H9 (cell line): ENCODE measurements around the gene AP3S1. TPM values are rescaled to one million over a fixed set of nuclear protein-coding genes. Genes with fewer than 3 reads are reported as not detected.
"Not testable (repeated sequence)": the region's sequence is repeated elsewhere in the genome, so short reads cannot be mapped to it uniquely, and the experiment has no call there.

Experiments used
- DNase-seq: peaks from one replicate; pipeline ENCODE4 v3.0.0-alpha.2; 2017
- H2AFZ ChIP-seq: one replicate; pipeline ENCODE4 v1.6.1; 2013; ENCODE audit warnings: mild to moderate bottlenecking, low read length, control low read depth, moderate library complexity
- H2AK5ac ChIP-seq: 2 replicates; pipeline ENCODE4 v1.6.1; 2013; ENCODE audit warnings: low read length, control low read depth, mixed read lengths; ENCODE audit not compliant: insufficient read length
- H2BK120ac ChIP-seq: one replicate; pipeline ENCODE4 v1.6.1; 2013; ENCODE audit warnings: low read depth, mild to moderate bottlenecking, low read length, control low read depth, inconsistent platforms; ENCODE audit not compliant: poor library complexity, severe bottlenecking
- H2BK12ac ChIP-seq: 2 replicates; pipeline ENCODE4 v1.6.1; 2013; ENCODE audit warnings: low read length, control low read depth, mixed read lengths, low read depth; ENCODE audit not compliant: insufficient read length
- H2BK15ac ChIP-seq: 2 replicates; pipeline ENCODE4 v1.6.1; 2013; ENCODE audit warnings: low read depth, low read length, control low read depth
- H2BK20ac ChIP-seq: one replicate; pipeline ENCODE4 v1.6.1; 2013; ENCODE audit warnings: low read depth, mild to moderate bottlenecking, low read length, control low read depth, inconsistent platforms; ENCODE audit not compliant: poor library complexity, severe bottlenecking
- H2BK5ac ChIP-seq: 2 replicates; pipeline ENCODE4 v1.6.1; 2013; ENCODE audit warnings: low read length, control low read depth, mixed read lengths; ENCODE audit not compliant: insufficient read length
- H3K14ac ChIP-seq: 2 replicates; pipeline ENCODE4 v1.6.1; 2013; ENCODE audit warnings: low read length, control low read depth; ENCODE audit not compliant: insufficient read depth
- H3K18ac ChIP-seq: 2 replicates; pipeline ENCODE4 v1.6.1; 2013; ENCODE audit warnings: low read depth, mild to moderate bottlenecking, mixed read lengths, low read length, control low read depth; ENCODE audit not compliant: insufficient read length
- H3K23ac ChIP-seq: 2 replicates; pipeline ENCODE4 v1.6.1; 2013; ENCODE audit warnings: low read length, control low read depth, mixed read lengths, low read depth; ENCODE audit not compliant: insufficient read length
- H3K23me2 ChIP-seq: 2 replicates; pipeline ENCODE4 v1.6.1; 2013; ENCODE audit warnings: low read depth, mild to moderate bottlenecking, mixed read lengths, low read length, control low read depth; ENCODE audit not compliant: insufficient read length, poor library complexity, severe bottlenecking
- H3K27ac ChIP-seq: 2 replicates; pipeline ENCODE4 v1.5.1; 2013; ENCODE audit warnings: low read length, control low read depth, mixed read lengths, low read depth; ENCODE audit not compliant: insufficient read length
- H3K27me3 ChIP-seq: 2 replicates; pipeline ENCODE4 v1.6.1; 2013; ENCODE audit warnings: low read length, control low read depth, inconsistent platforms; ENCODE audit not compliant: insufficient read depth
- H3K4ac ChIP-seq: 2 replicates; pipeline ENCODE4 v1.6.1; 2013; ENCODE audit warnings: low read depth, mild to moderate bottlenecking, control low read depth, inconsistent platforms, low read length, moderate library complexity
- H3K4me1 ChIP-seq: 2 replicates; pipeline ENCODE4 v1.6.1; 2013; ENCODE audit warnings: low read length, control low read depth, inconsistent platforms; ENCODE audit not compliant: insufficient read depth
- H3K4me2 ChIP-seq: 2 replicates; pipeline ENCODE4 v1.6.1; 2013; ENCODE audit warnings: low read length, control low read depth, mixed read lengths; ENCODE audit not compliant: insufficient read length, insufficient read depth
- H3K56ac ChIP-seq: 2 replicates; pipeline ENCODE4 v1.6.1; 2013; ENCODE audit warnings: low read depth, mild to moderate bottlenecking, mixed read lengths, low read length, control low read depth; ENCODE audit not compliant: insufficient read length
- H3K79me1 ChIP-seq: 2 replicates; pipeline ENCODE4 v1.6.1; 2013; ENCODE audit warnings: low read depth, mild to moderate bottlenecking, moderate library complexity, low read length, control low read depth, inconsistent platforms; ENCODE audit not compliant: insufficient read depth, poor library complexity, severe bottlenecking
- H3K79me2 ChIP-seq: 2 replicates; pipeline ENCODE4 v1.6.1; 2013; ENCODE audit warnings: low read length, control low read depth, inconsistent platforms; ENCODE audit not compliant: insufficient read depth
- H3K9ac ChIP-seq: 2 replicates; pipeline ENCODE4 v1.6.1; 2013; ENCODE audit warnings: low read length, control low read depth, mixed read lengths; ENCODE audit not compliant: insufficient read length; ENCODE audit errors: extremely low read depth
- H3K9me3 ChIP-seq: one replicate; pipeline ENCODE4 v1.6.1; 2013; ENCODE audit warnings: low read depth, low read length, inconsistent platforms; ENCODE audit not compliant: control insufficient read depth
- H3T11ph ChIP-seq: one replicate; pipeline ENCODE4 v1.6.1; 2013; ENCODE audit warnings: mild to moderate bottlenecking, low read length, control low read depth, inconsistent platforms
- H4K20me1 ChIP-seq: one replicate; pipeline ENCODE4 v1.6.1; 2013; ENCODE audit not compliant: control insufficient read depth, insufficient read length, insufficient read depth
- H4K5ac ChIP-seq: 2 replicates; pipeline ENCODE4 v1.6.1; 2013; ENCODE audit warnings: low read depth, mild to moderate bottlenecking, mixed read lengths, low read length, control low read depth; ENCODE audit not compliant: insufficient read length
- H4K8ac ChIP-seq: replicated peaks from 2 replicates; pipeline ENCODE4 v1.6.1; 2013; ENCODE audit warnings: low read length, control low read depth, mixed read lengths, low read depth; ENCODE audit not compliant: insufficient read length
- H4K91ac ChIP-seq: 2 replicates; pipeline ENCODE4 v1.6.1; 2013; ENCODE audit warnings: low read depth, mild to moderate bottlenecking, moderate library complexity, mixed read lengths, low read length, control low read depth; ENCODE audit not compliant: insufficient read length
- H3K27ac Mint-ChIP-seq, 3 experiments: 2 replicates in 2 of 3; 3 replicates in 1 of 3; pipeline ENCODE4 v1.8.0; 2020 to 2021; ENCODE audit warnings: mixed read lengths in 3 of 3, mild to moderate bottlenecking in 1 of 3, moderate library complexity in 1 of 3
- H3K27me3 Mint-ChIP-seq: 2 replicates; pipeline ENCODE4 v1.8.0; 2021; ENCODE audit warnings: low read depth, mild to moderate bottlenecking, moderate library complexity, mixed read lengths
- H3K36me3 Mint-ChIP-seq, 3 experiments: 2 replicates in 2 of 3; 3 replicates in 1 of 3; pipeline ENCODE4 v1.8.0; 2020 to 2021; ENCODE audit warnings: low read depth in 3 of 3, mixed read lengths in 3 of 3; ENCODE audit not compliant: insufficient read depth in 1 of 3
- H3K4me1 Mint-ChIP-seq, 2 experiments: 2 replicates each; pipeline ENCODE4 v1.8.0; 2020; ENCODE audit warnings: mixed read lengths in 2 of 2
- H3K4me3 Mint-ChIP-seq, 2 experiments: 2 replicates in 1 of 2; 3 replicates in 1 of 2; pipeline ENCODE4 v1.8.0; 2020 to 2021; ENCODE audit warnings: mild to moderate bottlenecking in 2 of 2, mixed read lengths in 2 of 2, moderate library complexity in 1 of 2
- H3K9me3 Mint-ChIP-seq, 2 experiments: 2 replicates in 1 of 2; 3 replicates in 1 of 2; pipeline ENCODE4 v1.8.0; 2020; ENCODE audit warnings: mild to moderate bottlenecking in 2 of 2, mixed read lengths in 2 of 2, moderate library complexity in 1 of 2
- WGBS: extraction: QIAGEN DNeasy Blood & Tissue Kit; methylation state at CpG from one replicate; pipeline ENCODE4 v1.1.7; 2013; ENCODE audit warnings: missing lambda C conversion rate, low lambda C conversion rate, mixed read lengths; ENCODE audit not compliant: insufficient read length; ENCODE audit errors: extremely low coverage; 5-methylcytosine and 5-hydroxymethylcytosine counted together
- total RNA-seq: library from RNA; stranded (reverse); gene quantifications from 2 replicates; pipeline ENCODE4 v1.2.1, GENCODE V29; 2021
- TF ChIP-seq, protein P1 (sequence below): fragments of 200-600 bp; sonication (generic); conservative IDR thresholded peaks from 3 replicates; pipeline ENCODE4 v1.8.0; 2021; ENCODE audit warnings: antibody characterized with exemption, mild to moderate bottlenecking

Gene AP3S1
- total RNA-seq, 1 experiment from 2014 or later, result 78.4 TPM

DNA sequence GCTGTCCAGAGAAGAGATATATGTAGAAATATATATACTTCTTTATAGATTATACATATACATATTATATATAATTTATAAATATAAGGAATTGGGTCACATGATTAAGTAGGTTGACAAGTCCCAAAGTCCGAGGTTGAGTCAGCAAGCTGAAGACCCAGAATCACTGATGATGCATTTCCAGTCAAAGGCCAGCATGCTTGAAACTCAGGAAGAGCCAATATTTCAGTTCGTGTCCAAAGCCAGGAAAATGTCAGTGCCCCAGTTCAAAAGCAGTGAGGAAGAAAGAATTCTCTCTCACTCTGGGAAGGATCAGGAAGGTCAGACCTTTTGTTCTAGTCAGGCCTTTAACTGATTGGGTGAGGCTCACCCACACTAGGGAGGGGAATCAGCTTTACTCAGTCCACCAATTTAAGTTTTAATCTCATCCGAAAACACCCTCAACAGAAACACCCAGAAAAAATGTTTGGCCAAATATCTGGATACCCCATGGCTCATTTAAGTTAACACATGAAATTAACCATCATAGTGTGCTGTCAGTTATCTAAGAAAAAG is 78.5 kb downstream of the AP3S1 start:
- no peak overlapping the region for H3K23ac ChIP-seq
- TF ChIP-seq, protein P1, sequence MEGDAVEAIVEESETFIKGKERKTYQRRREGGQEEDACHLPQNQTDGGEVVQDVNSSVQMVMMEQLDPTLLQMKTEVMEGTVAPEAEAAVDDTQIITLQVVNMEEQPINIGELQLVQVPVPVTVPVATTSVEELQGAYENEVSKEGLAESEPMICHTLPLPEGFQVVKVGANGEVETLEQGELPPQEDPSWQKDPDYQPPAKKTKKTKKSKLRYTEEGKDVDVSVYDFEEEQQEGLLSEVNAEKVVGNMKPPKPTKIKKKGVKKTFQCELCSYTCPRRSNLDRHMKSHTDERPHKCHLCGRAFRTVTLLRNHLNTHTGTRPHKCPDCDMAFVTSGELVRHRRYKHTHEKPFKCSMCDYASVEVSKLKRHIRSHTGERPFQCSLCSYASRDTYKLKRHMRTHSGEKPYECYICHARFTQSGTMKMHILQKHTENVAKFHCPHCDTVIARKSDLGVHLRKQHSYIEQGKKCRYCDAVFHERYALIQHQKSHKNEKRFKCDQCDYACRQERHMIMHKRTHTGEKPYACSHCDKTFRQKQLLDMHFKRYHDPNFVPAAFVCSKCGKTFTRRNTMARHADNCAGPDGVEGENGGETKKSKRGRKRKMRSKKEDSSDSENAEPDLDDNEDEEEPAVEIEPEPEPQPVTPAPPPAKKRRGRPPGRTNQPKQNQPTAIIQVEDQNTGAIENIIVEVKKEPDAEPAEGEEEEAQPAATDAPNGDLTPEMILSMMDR, result no peak
- Mint-ChIP-seq H3K9me3 (no peaks in the 10 kb centered on the region), H3K36me3 (no peaks in the 10 kb centered on the region), H3K27ac (no peak overlapping the region), H3K4me3 (no peak overlapping the region), H3K27me3 (no peaks in the 10 kb centered on the region), H3K4me1 (no peaks in the 10 kb centered on the region)
- H3K79me2 ChIP-seq, result no peaks in the 10 kb centered on the region
- no peak overlapping the region for H4K5ac ChIP-seq
- no peak overlapping the region for H3K4me2 ChIP-seq
- H4K8ac ChIP-seq, result no peak overlapping the region
- H3K27me3 ChIP-seq, result no peaks in the 10 kb centered on the region
- no peaks in the 10 kb centered on the region for H3K9me3 ChIP-seq
- H2AFZ ChIP-seq, result no peak overlapping the region
- H2BK20ac ChIP-seq, result no peak overlapping the region
- H2BK5ac ChIP-seq, result no peak overlapping the region
- H2AK5ac ChIP-seq, result no peak overlapping the region
- H3T11ph ChIP-seq, result no peak overlapping the region
- H4K91ac ChIP-seq, result no peak overlapping the region
- no peaks in the 10 kb centered on the region for H3K79me1 ChIP-seq
- no peak for DNase-seq
- H3K9ac ChIP-seq, result no peak overlapping the region
- H4K20me1 ChIP-seq, result no peaks in the 10 kb centered on the region
- no peaks in the 10 kb centered on the region for H3K23me2 ChIP-seq
- H2BK12ac ChIP-seq, result no peak overlapping the region
- WGBS, result no CpG with 5 or more reads among the region's 3 CpGs
- H3K56ac ChIP-seq, result no peak overlapping the region
- no peaks in the 10 kb centered on the region; the same call in 1 of the 2 replicates for H3K4me1 ChIP-seq
- H3K18ac ChIP-seq, result no peak overlapping the region
- H3K27ac ChIP-seq, result no peak overlapping the region
- H3K14ac ChIP-seq, result no peak overlapping the region
- H2BK120ac ChIP-seq, result no peak overlapping the region
- H2BK15ac ChIP-seq, result no peak overlapping the region
- H3K4ac ChIP-seq, result no peak overlapping the region

DNA sequence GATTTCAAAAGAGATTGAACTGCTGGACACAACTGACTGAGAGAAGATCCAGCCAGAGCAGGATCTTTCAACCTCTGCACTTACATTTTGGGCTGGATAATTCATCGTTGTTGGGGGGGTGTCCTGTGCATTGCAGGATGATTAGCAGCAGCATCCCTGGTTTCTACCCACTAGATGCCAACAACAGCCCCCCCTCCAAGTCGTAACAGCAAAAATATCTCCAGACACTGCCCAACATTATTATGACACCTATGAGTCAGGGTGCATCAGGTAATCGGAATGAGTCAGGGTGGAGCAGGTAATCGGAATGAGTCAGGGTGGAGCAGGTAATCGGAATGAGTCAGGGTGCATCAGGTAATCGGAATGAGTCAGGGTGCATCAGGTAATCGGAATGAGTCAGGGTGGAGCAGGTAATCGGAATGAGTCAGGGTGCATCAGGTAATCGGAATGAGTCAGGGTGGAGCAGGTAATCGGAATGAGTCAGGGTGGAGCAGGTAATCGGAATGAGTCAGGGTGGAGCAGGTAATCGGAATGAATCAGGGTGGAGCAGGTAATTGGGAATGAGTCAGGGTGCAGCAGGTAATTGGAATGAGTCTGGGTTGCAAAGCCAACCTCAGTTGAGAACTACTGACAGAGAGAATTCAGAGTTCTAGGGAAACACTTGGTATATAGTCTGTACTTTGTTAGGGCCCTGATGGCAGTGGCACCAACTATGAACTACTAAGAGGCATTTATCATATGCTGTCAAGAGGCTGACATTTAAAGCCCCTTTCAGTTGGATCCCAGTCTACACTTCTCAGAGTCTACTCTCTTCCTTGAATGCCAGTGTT is 87.1 kb downstream of the AP3S1 start:
- H3K9ac ChIP-seq, result not testable (repeated sequence)

More for the DNA sequence above, 87.1 kb downstream of the AP3S1 start:
- not testable (repeated sequence) for H3K27ac Mint-ChIP-seq, H3K27me3 ChIP-seq, H3K4ac ChIP-seq, H3K4me2 ChIP-seq, H3K9me3 Mint-ChIP-seq, H3K9me3 ChIP-seq, H2AFZ ChIP-seq, H4K5ac ChIP-seq, H3T11ph ChIP-seq, H3K4me3 Mint-ChIP-seq, H3K36me3 Mint-ChIP-seq, H2BK5ac ChIP-seq, H2AK5ac ChIP-seq, DNase-seq, H4K8ac ChIP-seq, H3K23me2 ChIP-seq, H3K79me2 ChIP-seq, H3K14ac ChIP-seq, H3K23ac ChIP-seq, H3K56ac ChIP-seq, H2BK120ac ChIP-seq, H2BK15ac ChIP-seq, H3K18ac ChIP-seq, H3K4me1 ChIP-seq, H4K91ac ChIP-seq, H2BK12ac ChIP-seq, H2BK20ac ChIP-seq, H3K27me3 Mint-ChIP-seq, H3K79me1 ChIP-seq, H3K27ac ChIP-seq, H3K4me1 Mint-ChIP-seq, H4K20me1 ChIP-seq
- WGBS, result no CpG with 5 or more reads among the region's 12 CpGs
